H9 (cell line): ENCODE measurements around the gene SLC17A1. TPM values are rescaled to one million over a fixed set of nuclear protein-coding genes. Genes with fewer than 3 reads are reported as not detected.

ENCODE experiments used
- DNase-seq: peaks from one replicate; pipeline ENCODE4 v3.0.0-alpha.2; 2017
- H2AFZ ChIP-seq: one replicate; pipeline ENCODE4 v1.6.1; 2013; ENCODE audit warnings: mild to moderate bottlenecking, low read length, control low read depth, moderate library complexity
- H2AK5ac ChIP-seq: 2 replicates; pipeline ENCODE4 v1.6.1; 2013; ENCODE audit warnings: low read length, control low read depth, mixed read lengths; ENCODE audit not compliant: insufficient read length
- H2BK120ac ChIP-seq: one replicate; pipeline ENCODE4 v1.6.1; 2013; ENCODE audit warnings: low read depth, mild to moderate bottlenecking, low read length, control low read depth, inconsistent platforms; ENCODE audit not compliant: poor library complexity, severe bottlenecking
- H2BK12ac ChIP-seq: 2 replicates; pipeline ENCODE4 v1.6.1; 2013; ENCODE audit warnings: low read length, control low read depth, mixed read lengths, low read depth; ENCODE audit not compliant: insufficient read length
- H2BK15ac ChIP-seq: 2 replicates; pipeline ENCODE4 v1.6.1; 2013; ENCODE audit warnings: low read depth, low read length, control low read depth
- H2BK20ac ChIP-seq: one replicate; pipeline ENCODE4 v1.6.1; 2013; ENCODE audit warnings: low read depth, mild to moderate bottlenecking, low read length, control low read depth, inconsistent platforms; ENCODE audit not compliant: poor library complexity, severe bottlenecking
- H2BK5ac ChIP-seq: 2 replicates; pipeline ENCODE4 v1.6.1; 2013; ENCODE audit warnings: low read length, control low read depth, mixed read lengths; ENCODE audit not compliant: insufficient read length
- H3K14ac ChIP-seq: 2 replicates; pipeline ENCODE4 v1.6.1; 2013; ENCODE audit warnings: low read length, control low read depth; ENCODE audit not compliant: insufficient read depth
- H3K18ac ChIP-seq: 2 replicates; pipeline ENCODE4 v1.6.1; 2013; ENCODE audit warnings: low read depth, mild to moderate bottlenecking, mixed read lengths, low read length, control low read depth; ENCODE audit not compliant: insufficient read length
- H3K23ac ChIP-seq: 2 replicates; pipeline ENCODE4 v1.6.1; 2013; ENCODE audit warnings: low read length, control low read depth, mixed read lengths, low read depth; ENCODE audit not compliant: insufficient read length
- H3K23me2 ChIP-seq: 2 replicates; pipeline ENCODE4 v1.6.1; 2013; ENCODE audit warnings: low read depth, mild to moderate bottlenecking, mixed read lengths, low read length, control low read depth; ENCODE audit not compliant: insufficient read length, poor library complexity, severe bottlenecking
- H3K27ac ChIP-seq: 2 replicates; pipeline ENCODE4 v1.5.1; 2013; ENCODE audit warnings: low read length, control low read depth, mixed read lengths, low read depth; ENCODE audit not compliant: insufficient read length
- H3K27me3 ChIP-seq: 2 replicates; pipeline ENCODE4 v1.6.1; 2013; ENCODE audit warnings: low read length, control low read depth, inconsistent platforms; ENCODE audit not compliant: insufficient read depth
- H3K4ac ChIP-seq: 2 replicates; pipeline ENCODE4 v1.6.1; 2013; ENCODE audit warnings: low read depth, mild to moderate bottlenecking, control low read depth, inconsistent platforms, low read length, moderate library complexity
- H3K4me1 ChIP-seq: 2 replicates; pipeline ENCODE4 v1.6.1; 2013; ENCODE audit warnings: low read length, control low read depth, inconsistent platforms; ENCODE audit not compliant: insufficient read depth
- H3K4me2 ChIP-seq: 2 replicates; pipeline ENCODE4 v1.6.1; 2013; ENCODE audit warnings: low read length, control low read depth, mixed read lengths; ENCODE audit not compliant: insufficient read length, insufficient read depth
- H3K56ac ChIP-seq: 2 replicates; pipeline ENCODE4 v1.6.1; 2013; ENCODE audit warnings: low read depth, mild to moderate bottlenecking, mixed read lengths, low read length, control low read depth; ENCODE audit not compliant: insufficient read length
- H3K79me1 ChIP-seq: 2 replicates; pipeline ENCODE4 v1.6.1; 2013; ENCODE audit warnings: low read depth, mild to moderate bottlenecking, moderate library complexity, low read length, control low read depth, inconsistent platforms; ENCODE audit not compliant: insufficient read depth, poor library complexity, severe bottlenecking
- H3K79me2 ChIP-seq: 2 replicates; pipeline ENCODE4 v1.6.1; 2013; ENCODE audit warnings: low read length, control low read depth, inconsistent platforms; ENCODE audit not compliant: insufficient read depth
- H3K9ac ChIP-seq: 2 replicates; pipeline ENCODE4 v1.6.1; 2013; ENCODE audit warnings: low read length, control low read depth, mixed read lengths; ENCODE audit not compliant: insufficient read length; ENCODE audit errors: extremely low read depth
- H3K9me3 ChIP-seq: one replicate; pipeline ENCODE4 v1.6.1; 2013; ENCODE audit warnings: low read depth, low read length, inconsistent platforms; ENCODE audit not compliant: control insufficient read depth
- H3T11ph ChIP-seq: one replicate; pipeline ENCODE4 v1.6.1; 2013; ENCODE audit warnings: mild to moderate bottlenecking, low read length, control low read depth, inconsistent platforms
- H4K20me1 ChIP-seq: one replicate; pipeline ENCODE4 v1.6.1; 2013; ENCODE audit not compliant: control insufficient read depth, insufficient read length, insufficient read depth
- H4K5ac ChIP-seq: 2 replicates; pipeline ENCODE4 v1.6.1; 2013; ENCODE audit warnings: low read depth, mild to moderate bottlenecking, mixed read lengths, low read length, control low read depth; ENCODE audit not compliant: insufficient read length
- H4K8ac ChIP-seq: replicated peaks from 2 replicates; pipeline ENCODE4 v1.6.1; 2013; ENCODE audit warnings: low read length, control low read depth, mixed read lengths, low read depth; ENCODE audit not compliant: insufficient read length
- H4K91ac ChIP-seq: 2 replicates; pipeline ENCODE4 v1.6.1; 2013; ENCODE audit warnings: low read depth, mild to moderate bottlenecking, moderate library complexity, mixed read lengths, low read length, control low read depth; ENCODE audit not compliant: insufficient read length
- H3K27ac Mint-ChIP-seq, 3 experiments: 2 replicates in 2 of 3; 3 replicates in 1 of 3; pipeline ENCODE4 v1.8.0; 2020 to 2021; ENCODE audit warnings: mixed read lengths in 3 of 3, mild to moderate bottlenecking in 1 of 3, moderate library complexity in 1 of 3
- H3K27me3 Mint-ChIP-seq: 2 replicates; pipeline ENCODE4 v1.8.0; 2021; ENCODE audit warnings: low read depth, mild to moderate bottlenecking, moderate library complexity, mixed read lengths
- H3K36me3 Mint-ChIP-seq, 3 experiments: 2 replicates in 2 of 3; 3 replicates in 1 of 3; pipeline ENCODE4 v1.8.0; 2020 to 2021; ENCODE audit warnings: low read depth in 3 of 3, mixed read lengths in 3 of 3; ENCODE audit not compliant: insufficient read depth in 1 of 3
- H3K4me1 Mint-ChIP-seq, 2 experiments: 2 replicates each; pipeline ENCODE4 v1.8.0; 2020; ENCODE audit warnings: mixed read lengths in 2 of 2
- H3K4me3 Mint-ChIP-seq, 2 experiments: 2 replicates in 1 of 2; 3 replicates in 1 of 2; pipeline ENCODE4 v1.8.0; 2020 to 2021; ENCODE audit warnings: mild to moderate bottlenecking in 2 of 2, mixed read lengths in 2 of 2, moderate library complexity in 1 of 2
- H3K9me3 Mint-ChIP-seq, 2 experiments: 2 replicates in 1 of 2; 3 replicates in 1 of 2; pipeline ENCODE4 v1.8.0; 2020; ENCODE audit warnings: mild to moderate bottlenecking in 2 of 2, mixed read lengths in 2 of 2, moderate library complexity in 1 of 2
- WGBS: extraction: QIAGEN DNeasy Blood & Tissue Kit; methylation state at CpG from one replicate; pipeline ENCODE4 v1.1.7; 2013; ENCODE audit warnings: missing lambda C conversion rate, low lambda C conversion rate, mixed read lengths; ENCODE audit not compliant: insufficient read length; ENCODE audit errors: extremely low coverage; 5-methylcytosine and 5-hydroxymethylcytosine counted together
- total RNA-seq: library from RNA; stranded (reverse); gene quantifications from 2 replicates; pipeline ENCODE4 v1.2.1, GENCODE V29; 2021
- TF ChIP-seq, protein P1 (sequence below): fragments of 200-600 bp; sonication (generic); conservative IDR thresholded peaks from 3 replicates; pipeline ENCODE4 v1.8.0; 2021; ENCODE audit warnings: antibody characterized with exemption, mild to moderate bottlenecking

Gene SLC17A1
- total RNA-seq, 1 experiment from 2014 or later: not detected

DNA sequence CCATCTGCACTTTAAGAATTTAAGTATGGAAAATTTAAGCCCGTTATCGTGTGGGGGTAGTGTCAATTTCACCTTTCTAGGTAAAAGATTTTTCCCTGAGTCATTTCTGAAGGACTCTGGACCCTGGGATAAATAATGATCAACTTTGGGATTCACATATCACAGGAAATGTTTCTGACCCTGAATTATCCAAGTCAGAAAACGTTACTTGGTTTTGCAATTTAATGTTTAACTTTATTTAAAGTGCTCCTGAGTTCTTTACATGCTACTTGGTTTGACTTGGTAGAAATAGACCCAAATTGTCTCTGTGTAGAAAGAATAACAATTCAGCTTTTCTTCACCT, 43.7 kb upstream of the SLC17A1 start:
- Histone ChIP-seq H2AK5ac (no peak overlapping the region), H3K56ac (no peak overlapping the region), H3K9ac (no peak overlapping the region), H4K91ac (no peak overlapping the region), H2BK15ac (no peak overlapping the region), H3K9me3 (no peaks in the 10 kb centered on the region), H2BK12ac (no peak overlapping the region), H3K14ac (no peak overlapping the region), H3K4ac (no peak overlapping the region), H3T11ph (no peak overlapping the region), H2AFZ (no peak overlapping the region), H2BK5ac (no peak overlapping the region), H4K20me1 (no peaks in the 10 kb centered on the region), H4K5ac (no peak overlapping the region), H3K79me2 (no peaks in the 10 kb centered on the region), H3K18ac (no peak overlapping the region), H2BK120ac (no peak overlapping the region), H3K4me1 (no peaks in the 10 kb centered on the region), H4K8ac (no peak overlapping the region), H3K4me2 (no peak overlapping the region), H2BK20ac (no peak overlapping the region), H3K23ac (no peak overlapping the region), H3K23me2 (no peaks in the 10 kb centered on the region), H3K27ac (no peak overlapping the region), H3K27me3 (no peaks in the 10 kb centered on the region), H3K79me1 (no peaks in the 10 kb centered on the region)
- no peak for DNase-seq
- no peak overlapping the region for H3K4me3 Mint-ChIP-seq
- no peaks in the 10 kb centered on the region for H3K36me3 Mint-ChIP-seq
- peaks cover 7% of the 10 kb centered on the region; the same call in 1 of the 2 replicates for H3K27me3 Mint-ChIP-seq
- H3K27ac Mint-ChIP-seq: no peak overlapping the region
- no peaks in the 10 kb centered on the region for H3K4me1 Mint-ChIP-seq
- H3K9me3 Mint-ChIP-seq: no peaks in the 10 kb centered on the region
- TF ChIP-seq, protein P1, sequence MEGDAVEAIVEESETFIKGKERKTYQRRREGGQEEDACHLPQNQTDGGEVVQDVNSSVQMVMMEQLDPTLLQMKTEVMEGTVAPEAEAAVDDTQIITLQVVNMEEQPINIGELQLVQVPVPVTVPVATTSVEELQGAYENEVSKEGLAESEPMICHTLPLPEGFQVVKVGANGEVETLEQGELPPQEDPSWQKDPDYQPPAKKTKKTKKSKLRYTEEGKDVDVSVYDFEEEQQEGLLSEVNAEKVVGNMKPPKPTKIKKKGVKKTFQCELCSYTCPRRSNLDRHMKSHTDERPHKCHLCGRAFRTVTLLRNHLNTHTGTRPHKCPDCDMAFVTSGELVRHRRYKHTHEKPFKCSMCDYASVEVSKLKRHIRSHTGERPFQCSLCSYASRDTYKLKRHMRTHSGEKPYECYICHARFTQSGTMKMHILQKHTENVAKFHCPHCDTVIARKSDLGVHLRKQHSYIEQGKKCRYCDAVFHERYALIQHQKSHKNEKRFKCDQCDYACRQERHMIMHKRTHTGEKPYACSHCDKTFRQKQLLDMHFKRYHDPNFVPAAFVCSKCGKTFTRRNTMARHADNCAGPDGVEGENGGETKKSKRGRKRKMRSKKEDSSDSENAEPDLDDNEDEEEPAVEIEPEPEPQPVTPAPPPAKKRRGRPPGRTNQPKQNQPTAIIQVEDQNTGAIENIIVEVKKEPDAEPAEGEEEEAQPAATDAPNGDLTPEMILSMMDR: no peak
- no CpG with 5 or more reads among the region's 3 CpGs for WGBS
